CD14-positive monocyte (primary cell): ENCODE data around the gene SCP2. TPM values are rescaled to one million over a fixed set of nuclear protein-coding genes. Genes with fewer than 3 reads are reported as not detected.

Source experiments
- DNase-seq, 3 donors: peaks; one replicate each; pipeline ENCODE4 v3.0.0-alpha.2; 2011 to 2022
- H2AFZ ChIP-seq: 2 replicates; pipeline ENCODE4 v1.6.0; 2012; ENCODE audit warnings: mild to moderate bottlenecking, low read depth, low read length, inconsistent platforms; ENCODE audit not compliant: insufficient read depth, poor library complexity, severe bottlenecking
- H3K27ac ChIP-seq, 2 donors: 1 replicate in 1 of 2; 2 replicates in 1 of 2; pipeline ENCODE4 v1.5.1; 2012 to 2013; ENCODE audit warnings: low read length in 2 of 2, control low read depth in 1 of 2, inconsistent platforms in 1 of 2, low read depth in 1 of 2, mild to moderate bottlenecking in 1 of 2
- H3K27me3 ChIP-seq, 2 donors: one replicate each; pipeline versions ENCODE4 v1.6.0 to v1.6.1; 2011 to 2013; ENCODE audit warnings: low read length in 2 of 2; ENCODE audit not compliant: control insufficient read depth in 2 of 2, insufficient read depth in 2 of 2
- H3K36me3 ChIP-seq, 2 donors: replicated peaks in 1 of 2; 1 replicate in 1 of 2; 2 replicates in 1 of 2; pipeline versions ENCODE4 v1.5.1 to v1.6.1; 2012 to 2013; ENCODE audit warnings: low read length in 2 of 2, control low read depth in 1 of 2, inconsistent platforms in 1 of 2, mild to moderate bottlenecking in 1 of 2; ENCODE audit not compliant: insufficient read depth in 2 of 2, control insufficient read depth in 1 of 2
- H3K4me1 ChIP-seq, 2 donors: 1 replicate in 1 of 2; 2 replicates in 1 of 2; pipeline versions ENCODE4 v1.5.1 to v1.6.1; 2012 to 2013; ENCODE audit warnings: low read length in 2 of 2, control low read depth in 1 of 2, inconsistent platforms in 1 of 2, mild to moderate bottlenecking in 1 of 2, moderate library complexity in 1 of 2; ENCODE audit not compliant: insufficient read depth in 2 of 2, control insufficient read depth in 1 of 2
- H3K4me2 ChIP-seq: replicated peaks from 2 replicates; pipeline ENCODE3; 2012; ENCODE audit warnings: low read length, moderate library complexity, mild to moderate bottlenecking; ENCODE audit not compliant: poor library complexity, severe bottlenecking; ENCODE audit errors: extremely low read depth
- H3K4me3 ChIP-seq, 3 experiments: fragments of 200-600 bp in 1 of 3; sonication (generic) in 1 of 3; replicated peaks in 1 of 3; 1 replicate in 2 of 3; 2 replicates in 1 of 3; pipeline ENCODE4 v1.5.1; 2011 to 2013; ENCODE audit warnings: low read length in 3 of 3, mild to moderate bottlenecking in 3 of 3, control low read depth in 2 of 3, low read depth in 2 of 3, inconsistent platforms in 1 of 3, moderate library complexity in 1 of 3
- H3K79me2 ChIP-seq: 2 replicates; pipeline ENCODE4 v1.6.0; 2012; ENCODE audit warnings: mild to moderate bottlenecking, control low read depth, inconsistent platforms, low read length, moderate library complexity; ENCODE audit not compliant: insufficient read depth
- H3K9ac ChIP-seq: 2 replicates; pipeline ENCODE4 v1.6.0; 2017; ENCODE audit warnings: low read length, mild to moderate bottlenecking; ENCODE audit not compliant: insufficient read depth, poor library complexity, severe bottlenecking
- H3K9me3 ChIP-seq, 2 donors: replicated peaks in 1 of 2; 1 replicate in 1 of 2; 2 replicates in 1 of 2; pipeline versions ENCODE4 v1.5.1 to v1.6.1; 2012 to 2013; ENCODE audit warnings: low read length in 2 of 2, control low read depth in 1 of 2; ENCODE audit not compliant: control insufficient read depth in 1 of 2, insufficient read depth in 1 of 2
- H4K20me1 ChIP-seq: 2 replicates; pipeline ENCODE4 v1.6.0; 2012; ENCODE audit warnings: mild to moderate bottlenecking, low read length, control low read depth, moderate library complexity; ENCODE audit not compliant: insufficient read depth
- H3K27ac Mint-ChIP-seq, 7 donors: one replicate each; pipeline ENCODE4 v1.8.0; 2020; ENCODE audit warnings: mild to moderate bottlenecking in 7 of 7, mixed read lengths in 7 of 7, moderate library complexity in 6 of 7, inconsistent platforms in 2 of 7
- H3K27me3 Mint-ChIP-seq, 3 donors: one replicate each; pipeline ENCODE4 v1.8.0; 2021 to 2022; ENCODE audit warnings: low read depth in 3 of 3, mild to moderate bottlenecking in 3 of 3, mixed read lengths in 3 of 3, moderate library complexity in 3 of 3, inconsistent platforms in 1 of 3
- H3K36me3 Mint-ChIP-seq, 2 donors: one replicate each; pipeline ENCODE4 v1.8.0; 2020; ENCODE audit warnings: mixed read lengths in 2 of 2, inconsistent platforms in 1 of 2, mild to moderate bottlenecking in 1 of 2
- H3K4me1 Mint-ChIP-seq: one replicate; pipeline ENCODE4 v1.8.0; 2020; ENCODE audit warnings: mild to moderate bottlenecking, mixed read lengths
- H3K4me3 Mint-ChIP-seq, 2 donors: one replicate each; pipeline ENCODE4 v1.8.0; 2020; ENCODE audit warnings: mild to moderate bottlenecking in 2 of 2, mixed read lengths in 2 of 2, moderate library complexity in 1 of 2
- H3K9me3 Mint-ChIP-seq, 7 donors: one replicate each; pipeline ENCODE4 v1.8.0; 2020 to 2022; ENCODE audit warnings: mixed read lengths in 7 of 7, mild to moderate bottlenecking in 6 of 7, moderate library complexity in 6 of 7, inconsistent platforms in 2 of 7
- WGBS: methylation state at CpG from one replicate; pipeline ENCODE4 v1.1.5; 2013; ENCODE audit warnings: missing lambda C conversion rate; ENCODE audit not compliant: insufficient coverage; 5-methylcytosine and 5-hydroxymethylcytosine counted together
- intact Hi-C, 2 donors: fragments of 100-400 bp; cut with micrococcal nuclease; formaldehyde crosslinking; loops; one replicate each; pipeline versions ENCODE4 v1.15.0 to v1.15.1; 2023
- polyA plus RNA-seq, 3 donors: library from polyadenylated mRNA; depleted of rRNA in 1 of 3; unstranded in 2 of 3; stranded (reverse) in 1 of 3; fragments of 300-500 nt in 2 of 3; fragments of >200 nt in 1 of 3; fragmentation: Illumina TruSeq in 2 of 3; gene quantifications; 1 replicate in 2 of 3; 2 replicates in 1 of 3; pipeline ENCODE4 v1.2.3, GENCODE V29; 2012 to 2021
- TF ChIP-seq, protein P1 (sequence below): fragments of 200-600 bp; IDR thresholded peaks from one replicate; pipeline ENCODE4 v1.8.0; 2022; ENCODE audit warnings: antibody characterized with exemption, mild to moderate bottlenecking

Gene SCP2
- polyA plus RNA-seq, 3 donors: 56.3 to 197 (median 156) TPM

GRCh38 chr1:52937433-52938182 lies 10.5 kb downstream of the SCP2 start:
- H3K27ac ChIP-seq: no peak overlapping the region
- H4K20me1 ChIP-seq: no peaks in the 10 kb centered on the region
- no peak overlapping the region for H2AFZ ChIP-seq
- Mint-ChIP-seq H3K27ac (no peak overlapping the region), H3K27me3 (peaks cover 0 to 5% (median 2%) of the 10 kb centered on the region in 3 donors), H3K4me1 (peaks cover 5% of the 10 kb centered on the region), H3K4me3 (no peak overlapping the region), H3K9me3 (peaks cover 0 to 2% (median 0%) of the 10 kb centered on the region in 7 donors), H3K36me3 (peaks cover 2 to 8% of the 10 kb centered on the region in 2 donors)
- no peak overlapping the region for H3K4me2 ChIP-seq
- intact Hi-C loops: no loop called here
- H3K4me3 ChIP-seq: no peak overlapping the region
- TF ChIP-seq, protein P1, sequence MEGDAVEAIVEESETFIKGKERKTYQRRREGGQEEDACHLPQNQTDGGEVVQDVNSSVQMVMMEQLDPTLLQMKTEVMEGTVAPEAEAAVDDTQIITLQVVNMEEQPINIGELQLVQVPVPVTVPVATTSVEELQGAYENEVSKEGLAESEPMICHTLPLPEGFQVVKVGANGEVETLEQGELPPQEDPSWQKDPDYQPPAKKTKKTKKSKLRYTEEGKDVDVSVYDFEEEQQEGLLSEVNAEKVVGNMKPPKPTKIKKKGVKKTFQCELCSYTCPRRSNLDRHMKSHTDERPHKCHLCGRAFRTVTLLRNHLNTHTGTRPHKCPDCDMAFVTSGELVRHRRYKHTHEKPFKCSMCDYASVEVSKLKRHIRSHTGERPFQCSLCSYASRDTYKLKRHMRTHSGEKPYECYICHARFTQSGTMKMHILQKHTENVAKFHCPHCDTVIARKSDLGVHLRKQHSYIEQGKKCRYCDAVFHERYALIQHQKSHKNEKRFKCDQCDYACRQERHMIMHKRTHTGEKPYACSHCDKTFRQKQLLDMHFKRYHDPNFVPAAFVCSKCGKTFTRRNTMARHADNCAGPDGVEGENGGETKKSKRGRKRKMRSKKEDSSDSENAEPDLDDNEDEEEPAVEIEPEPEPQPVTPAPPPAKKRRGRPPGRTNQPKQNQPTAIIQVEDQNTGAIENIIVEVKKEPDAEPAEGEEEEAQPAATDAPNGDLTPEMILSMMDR: no peak
- H3K27me3 ChIP-seq: no peaks in the 10 kb centered on the region
- 88% methylated on average over 2 of the region's 3 CpGs for WGBS
- no peaks in the 10 kb centered on the region for H3K36me3 ChIP-seq
- no peaks in the 10 kb centered on the region for H3K9me3 ChIP-seq
- no peaks in the 10 kb centered on the region for H3K4me1 ChIP-seq
- no peak overlapping the region for H3K9ac ChIP-seq
- no peak for DNase-seq
- H3K79me2 ChIP-seq: no peaks in the 10 kb centered on the region

DNA sequence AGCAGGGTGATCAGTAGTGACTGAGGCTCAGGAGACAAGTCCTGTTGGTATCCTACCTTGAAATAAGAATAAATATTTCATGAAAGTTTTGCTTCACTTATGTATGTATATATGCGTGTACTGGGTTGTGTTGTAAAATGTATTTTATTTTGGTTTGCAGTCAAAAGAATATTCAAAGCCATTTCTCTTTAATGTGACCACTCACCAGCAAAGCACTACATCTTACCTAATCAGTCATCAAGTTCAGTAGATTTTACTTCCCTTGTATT lies 11.0 kb downstream of the SCP2 start:
- Mint-ChIP-seq H3K27ac (no peak overlapping the region), H3K27me3 (peaks cover 2 to 5% (median 2%) of the 10 kb centered on the region in 3 donors), H3K9me3 (peaks cover 0 to 2% (median 0%) of the 10 kb centered on the region in 7 donors), H3K4me1 (peaks cover 5% of the 10 kb centered on the region), H3K4me3 (no peak overlapping the region), H3K36me3 (peaks cover 4 to 10% of the 10 kb centered on the region in 2 donors)
- H3K9me3 ChIP-seq: no peaks in the 10 kb centered on the region
- H3K27ac ChIP-seq: no peak overlapping the region
- H4K20me1 ChIP-seq: no peaks in the 10 kb centered on the region
- H3K9ac ChIP-seq: no peak overlapping the region
- WGBS: no CpG with 5 or more reads among the region's 1 CpG
- H3K4me2 ChIP-seq: no peak overlapping the region
- H3K4me1 ChIP-seq: no peaks in the 10 kb centered on the region
- no peaks in the 10 kb centered on the region for H3K27me3 ChIP-seq
- TF ChIP-seq, protein P1: no peak
- H3K4me3 ChIP-seq: no peak overlapping the region
- no peaks in the 10 kb centered on the region for H3K79me2 ChIP-seq
- no peak overlapping the region for H2AFZ ChIP-seq
- no peaks in the 10 kb centered on the region for H3K36me3 ChIP-seq
- DNase-seq: no peak
- intact Hi-C loops: no loop called here
